ENCODE measurements around the gene DFFA.

The DFFA gene

DNA sequence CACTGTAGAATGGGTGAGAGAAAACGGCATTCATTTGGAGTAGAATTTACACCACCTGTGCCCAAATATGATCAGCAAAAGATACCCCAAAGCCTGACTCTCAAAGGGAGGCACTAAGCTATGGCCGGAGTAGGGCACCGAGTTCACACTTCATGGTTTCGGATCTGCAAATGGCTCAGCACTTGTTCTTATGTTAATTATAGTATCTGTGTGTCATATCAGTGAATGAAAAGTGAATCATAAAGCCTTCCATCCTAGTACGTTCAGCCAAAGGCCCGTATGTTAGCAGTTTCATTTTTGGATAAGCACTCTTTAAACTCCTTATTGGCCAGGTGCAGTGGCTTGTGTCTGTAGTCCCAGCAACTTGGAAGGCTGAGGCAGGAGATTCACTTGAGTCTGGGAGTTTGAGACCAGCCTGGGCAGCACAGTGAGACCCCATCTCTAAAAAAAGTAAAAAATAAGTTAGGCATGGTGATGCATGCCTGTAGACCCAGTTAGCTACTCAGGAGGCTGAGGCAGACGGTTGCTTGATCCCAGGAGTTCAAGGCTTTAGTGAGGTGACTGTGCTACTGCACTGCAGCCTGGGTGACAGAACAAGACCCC lies 27.4 kb downstream of the DFFA start:
- Histone ChIP-seq H3K36me3 (replicated peaks) (no peaks in the 10 kb centered on the region), H3K27me3 (replicated peaks) (no peaks in the 10 kb centered on the region), H3K27ac (no peak overlapping the region), H3K4me3 (ENCODE audit: low read depth, low read length) (no peak overlapping the region)
- TF ChIP-seq, protein P1, sequence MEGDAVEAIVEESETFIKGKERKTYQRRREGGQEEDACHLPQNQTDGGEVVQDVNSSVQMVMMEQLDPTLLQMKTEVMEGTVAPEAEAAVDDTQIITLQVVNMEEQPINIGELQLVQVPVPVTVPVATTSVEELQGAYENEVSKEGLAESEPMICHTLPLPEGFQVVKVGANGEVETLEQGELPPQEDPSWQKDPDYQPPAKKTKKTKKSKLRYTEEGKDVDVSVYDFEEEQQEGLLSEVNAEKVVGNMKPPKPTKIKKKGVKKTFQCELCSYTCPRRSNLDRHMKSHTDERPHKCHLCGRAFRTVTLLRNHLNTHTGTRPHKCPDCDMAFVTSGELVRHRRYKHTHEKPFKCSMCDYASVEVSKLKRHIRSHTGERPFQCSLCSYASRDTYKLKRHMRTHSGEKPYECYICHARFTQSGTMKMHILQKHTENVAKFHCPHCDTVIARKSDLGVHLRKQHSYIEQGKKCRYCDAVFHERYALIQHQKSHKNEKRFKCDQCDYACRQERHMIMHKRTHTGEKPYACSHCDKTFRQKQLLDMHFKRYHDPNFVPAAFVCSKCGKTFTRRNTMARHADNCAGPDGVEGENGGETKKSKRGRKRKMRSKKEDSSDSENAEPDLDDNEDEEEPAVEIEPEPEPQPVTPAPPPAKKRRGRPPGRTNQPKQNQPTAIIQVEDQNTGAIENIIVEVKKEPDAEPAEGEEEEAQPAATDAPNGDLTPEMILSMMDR (IDR thresholded peaks at IDR 0.05; ENCODE audit: low read depth, low read length, missing control alignments), result no peak
- no peak for DNase-seq
- in situ Hi-C loops (cut with HindIII; ENCODE audit: low pct_ligation_motif_present, low sequenced_read_pairs), result no loop called here

DNA sequence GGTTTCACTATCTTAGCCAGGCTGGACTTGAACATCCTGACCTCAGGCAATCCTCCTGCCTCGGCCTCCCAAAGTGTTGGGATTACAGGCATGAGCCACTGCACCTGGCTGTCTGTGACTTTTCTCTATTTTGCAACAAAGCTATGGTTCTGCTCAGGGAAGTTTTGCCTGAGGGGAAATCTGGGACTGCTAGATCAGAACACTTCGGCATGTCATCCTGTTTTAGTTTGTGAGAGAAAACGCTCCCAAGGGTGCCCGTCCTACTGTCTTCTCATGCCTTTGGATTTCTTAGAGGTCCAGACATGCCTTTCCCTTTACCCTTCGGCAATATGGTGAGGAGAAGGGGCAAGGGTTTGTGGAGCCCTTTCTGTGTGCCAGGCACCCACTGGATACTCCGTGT lies 28.1 kb downstream of the DFFA start:
- TF ChIP-seq, protein P1 (IDR thresholded peaks at IDR 0.05; ENCODE audit: low read depth, low read length, missing control alignments), result no peak
- H3K27ac ChIP-seq, result no peak overlapping the region
- H3K27me3 ChIP-seq (replicated peaks), result no peaks in the 10 kb centered on the region
- in situ Hi-C loops (cut with HindIII; ENCODE audit: low pct_ligation_motif_present, low sequenced_read_pairs), result no loop called here
- no peak overlapping the region for H3K4me3 ChIP-seq (ENCODE audit: low read depth, low read length)
- no peak for DNase-seq
- H3K36me3 ChIP-seq (replicated peaks), result no peaks in the 10 kb centered on the region

DNA sequence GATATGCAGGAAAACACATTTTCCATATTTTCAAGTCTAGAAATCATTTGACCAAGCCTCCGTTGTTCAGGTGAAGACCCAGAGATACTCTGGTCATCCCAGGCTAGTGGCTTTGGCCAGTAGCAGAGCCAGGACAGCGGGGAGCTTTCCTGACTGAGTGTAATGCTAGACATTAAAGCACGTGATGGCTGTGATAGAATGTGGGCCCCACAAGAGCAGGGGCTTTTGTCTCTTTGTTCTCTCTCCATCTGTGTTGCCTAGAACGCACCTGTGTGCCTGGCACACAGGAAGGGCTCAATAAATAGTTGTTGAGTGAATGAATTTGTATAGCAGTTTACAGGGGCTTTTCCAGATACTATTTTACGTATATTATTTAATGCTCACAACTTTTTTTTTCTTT lies 31.5 kb downstream of the DFFA start:
- no peak overlapping the region for H3K4me3 ChIP-seq (ENCODE audit: low read depth, low read length)
- H3K36me3 ChIP-seq (replicated peaks), result no peaks in the 10 kb centered on the region
- no peak for DNase-seq
- no peak overlapping the region for H3K27ac ChIP-seq
- H3K27me3 ChIP-seq (replicated peaks), result no peaks in the 10 kb centered on the region
- TF ChIP-seq, protein P1 (IDR thresholded peaks at IDR 0.05; ENCODE audit: low read depth, low read length, missing control alignments), result no peak
- in situ Hi-C loops (cut with HindIII; ENCODE audit: low pct_ligation_motif_present, low sequenced_read_pairs), result no loop called here

DNA sequence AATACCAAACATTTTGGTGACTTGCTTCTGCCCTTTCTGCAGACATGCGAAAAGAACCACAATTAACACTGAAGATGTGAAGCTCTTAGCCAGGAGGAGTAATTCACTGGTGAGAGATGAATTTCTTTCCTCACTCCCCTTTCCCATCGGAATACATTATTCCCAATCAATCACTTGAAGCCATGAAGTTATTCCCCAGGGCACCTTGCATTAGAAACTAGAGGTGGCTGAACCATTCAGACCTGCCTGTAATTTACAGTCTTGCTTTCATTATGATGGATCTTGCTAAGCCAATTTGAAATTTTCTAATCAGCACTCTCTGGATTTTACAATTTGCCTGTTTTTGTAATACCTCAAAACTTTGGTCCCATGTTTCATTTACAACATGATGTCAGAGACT lies 32.0 kb downstream of the DFFA start:
- no peaks in the 10 kb centered on the region for H3K36me3 ChIP-seq (replicated peaks)
- no peaks in the 10 kb centered on the region for H3K27me3 ChIP-seq (replicated peaks)
- DNase-seq, result no peak
- H3K4me3 ChIP-seq (ENCODE audit: low read depth, low read length), result no peak overlapping the region
- no peak overlapping the region for H3K27ac ChIP-seq
- TF ChIP-seq, protein P1 (IDR thresholded peaks at IDR 0.05; ENCODE audit: low read depth, low read length, missing control alignments), result no peak
- in situ Hi-C loops (cut with HindIII; ENCODE audit: low pct_ligation_motif_present, low sequenced_read_pairs), result no loop called here

DNA sequence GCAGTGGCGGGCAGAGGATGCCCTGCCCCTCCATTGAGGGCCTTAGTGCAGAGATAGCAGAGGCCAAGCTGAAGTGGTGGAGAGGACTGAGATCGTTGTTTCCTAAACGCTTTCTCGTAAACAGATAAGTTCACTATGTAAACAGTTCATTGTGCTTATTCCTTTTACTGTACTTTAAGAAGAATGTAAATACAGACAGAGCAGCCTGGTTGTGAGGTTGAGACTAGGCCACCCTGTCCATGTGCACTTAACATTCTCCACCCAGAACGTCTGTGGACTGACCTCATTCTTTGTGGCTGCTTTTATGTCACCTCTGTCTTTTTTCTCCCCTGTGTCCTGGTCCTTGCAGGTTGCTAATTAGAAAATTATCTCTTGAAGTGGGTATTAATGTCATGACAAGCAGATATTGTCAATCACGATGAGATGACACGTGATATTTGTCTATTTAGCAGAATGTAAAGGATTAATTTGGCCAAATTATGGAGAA lies 33.6 kb downstream of the DFFA start:
- Histone ChIP-seq H3K27me3 (replicated peaks) (no peaks in the 10 kb centered on the region), H3K4me3 (ENCODE audit: low read depth, low read length) (no peak overlapping the region), H3K36me3 (replicated peaks) (no peaks in the 10 kb centered on the region), H3K27ac (no peak overlapping the region)
- in situ Hi-C loops (cut with HindIII; ENCODE audit: low pct_ligation_motif_present, low sequenced_read_pairs), result no loop called here
- no peak for DNase-seq
- TF ChIP-seq, protein P1 (IDR thresholded peaks at IDR 0.05; ENCODE audit: low read depth, low read length, missing control alignments), result no peak

DNA sequence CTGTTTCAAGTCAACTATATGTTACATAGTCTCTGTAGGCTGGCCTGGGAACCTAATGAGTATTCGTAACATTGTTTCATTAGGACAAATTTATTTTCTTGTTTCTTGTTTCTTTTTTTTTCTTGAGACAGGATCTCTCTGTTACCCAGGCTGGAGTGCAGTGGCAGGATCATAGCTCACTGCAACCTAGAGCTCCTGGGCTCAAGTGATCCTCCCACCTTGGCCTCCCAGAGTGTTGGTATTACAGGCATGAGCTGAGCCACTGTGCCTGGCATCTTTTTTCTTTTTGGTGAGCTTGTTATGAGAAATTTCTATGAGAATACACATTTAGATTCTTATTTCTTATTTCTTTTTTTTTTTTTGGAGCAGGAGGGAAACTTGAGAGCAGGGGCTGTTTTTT lies 35.3 kb downstream of the DFFA start:
- H3K4me3 ChIP-seq (ENCODE audit: low read depth, low read length), result no peak overlapping the region
- no peaks in the 10 kb centered on the region for H3K36me3 ChIP-seq (replicated peaks)
- in situ Hi-C loops (cut with HindIII; ENCODE audit: low pct_ligation_motif_present, low sequenced_read_pairs), result no loop called here
- TF ChIP-seq, protein P1 (IDR thresholded peaks at IDR 0.05; ENCODE audit: low read depth, low read length, missing control alignments), result no peak
- DNase-seq, result no peak
- H3K27ac ChIP-seq, result no peak overlapping the region
- H3K27me3 ChIP-seq (replicated peaks), result no peaks in the 10 kb centered on the region

Data from brain microvascular endothelial cell (primary cell).